ENCODE results near the gene ADRA2C.
"Not testable (repeated sequence)": the region's sequence is repeated elsewhere in the genome, so short reads cannot be mapped to it uniquely, and the experiment has no call there.

The ADRA2C gene

DNA sequence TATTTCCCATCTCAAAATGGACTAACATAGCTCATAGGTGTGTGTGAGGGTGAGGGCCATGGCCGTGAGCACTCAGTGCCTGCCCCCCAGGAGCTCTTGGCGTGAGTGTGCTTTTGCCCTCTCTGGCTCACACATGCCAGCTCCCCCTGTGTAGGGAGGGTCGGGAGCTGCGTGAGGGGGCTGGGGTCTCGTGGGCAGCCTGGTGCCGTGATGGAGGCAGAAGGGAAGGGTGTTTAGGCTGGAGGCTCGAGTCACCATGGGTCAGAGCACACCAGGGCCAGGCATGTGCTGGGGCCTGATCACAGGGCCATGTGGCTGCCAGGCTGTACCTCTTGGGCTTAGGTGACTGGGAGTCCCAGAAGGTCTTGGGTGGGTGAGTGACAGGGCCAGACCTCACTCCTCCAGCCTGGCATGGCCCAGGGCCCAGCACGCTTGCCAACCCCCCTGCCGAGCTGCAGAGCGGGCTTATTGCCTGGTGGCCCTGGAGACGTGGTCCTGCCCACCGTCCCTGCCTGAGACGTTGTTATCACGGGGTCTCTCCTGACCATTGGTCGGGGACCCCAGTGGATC is 44.0 kb downstream of the ADRA2C start:
- TF ChIP-seq, protein P1, sequence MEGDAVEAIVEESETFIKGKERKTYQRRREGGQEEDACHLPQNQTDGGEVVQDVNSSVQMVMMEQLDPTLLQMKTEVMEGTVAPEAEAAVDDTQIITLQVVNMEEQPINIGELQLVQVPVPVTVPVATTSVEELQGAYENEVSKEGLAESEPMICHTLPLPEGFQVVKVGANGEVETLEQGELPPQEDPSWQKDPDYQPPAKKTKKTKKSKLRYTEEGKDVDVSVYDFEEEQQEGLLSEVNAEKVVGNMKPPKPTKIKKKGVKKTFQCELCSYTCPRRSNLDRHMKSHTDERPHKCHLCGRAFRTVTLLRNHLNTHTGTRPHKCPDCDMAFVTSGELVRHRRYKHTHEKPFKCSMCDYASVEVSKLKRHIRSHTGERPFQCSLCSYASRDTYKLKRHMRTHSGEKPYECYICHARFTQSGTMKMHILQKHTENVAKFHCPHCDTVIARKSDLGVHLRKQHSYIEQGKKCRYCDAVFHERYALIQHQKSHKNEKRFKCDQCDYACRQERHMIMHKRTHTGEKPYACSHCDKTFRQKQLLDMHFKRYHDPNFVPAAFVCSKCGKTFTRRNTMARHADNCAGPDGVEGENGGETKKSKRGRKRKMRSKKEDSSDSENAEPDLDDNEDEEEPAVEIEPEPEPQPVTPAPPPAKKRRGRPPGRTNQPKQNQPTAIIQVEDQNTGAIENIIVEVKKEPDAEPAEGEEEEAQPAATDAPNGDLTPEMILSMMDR (IDR thresholded peaks at IDR 0.05; ENCODE audit: low read length, missing control alignments): no peak
- no peak overlapping the region for H3K4me3 ChIP-seq (replicated peaks; ENCODE audit: low read depth, low read length)
- no peak for DNase-seq (ENCODE audit: low read depth)

DNA sequence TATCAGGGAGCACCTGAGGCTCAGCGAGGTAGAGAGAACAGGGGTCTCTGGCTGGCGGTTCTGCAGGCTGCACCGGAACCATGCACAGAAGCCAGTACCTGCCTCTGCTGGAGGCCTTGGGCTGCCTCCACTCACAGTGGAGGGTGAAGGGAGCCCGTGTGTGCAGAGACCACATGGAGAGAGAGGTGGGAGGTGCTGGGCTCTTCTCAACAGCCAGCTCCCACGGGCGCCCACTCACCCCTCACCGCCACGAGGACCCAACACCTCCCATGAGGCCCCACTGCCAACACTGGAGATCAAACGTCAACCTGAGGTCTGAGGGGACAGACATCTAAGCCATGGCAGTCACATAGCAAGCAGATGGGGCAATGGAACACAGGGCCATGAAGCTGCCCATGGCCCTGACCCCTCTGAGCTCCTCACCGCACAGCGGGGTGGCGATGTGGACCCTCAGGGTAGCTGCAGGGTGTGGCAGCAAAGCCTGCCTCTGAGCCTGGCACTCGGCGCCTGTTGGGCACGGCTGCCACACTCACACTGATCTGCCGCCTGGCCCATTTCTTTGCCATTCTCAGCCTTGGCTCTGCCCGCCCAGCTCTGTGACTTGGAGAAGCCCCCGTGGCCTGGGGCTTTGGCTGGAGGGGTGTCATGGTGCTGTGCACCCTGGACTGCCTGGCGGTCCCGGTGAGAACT is 44.8 kb downstream of the ADRA2C start:
- TF ChIP-seq, protein P1 (IDR thresholded peaks at IDR 0.05; ENCODE audit: low read length, missing control alignments): no peak
- DNase-seq (ENCODE audit: low read depth): no peak

DNA sequence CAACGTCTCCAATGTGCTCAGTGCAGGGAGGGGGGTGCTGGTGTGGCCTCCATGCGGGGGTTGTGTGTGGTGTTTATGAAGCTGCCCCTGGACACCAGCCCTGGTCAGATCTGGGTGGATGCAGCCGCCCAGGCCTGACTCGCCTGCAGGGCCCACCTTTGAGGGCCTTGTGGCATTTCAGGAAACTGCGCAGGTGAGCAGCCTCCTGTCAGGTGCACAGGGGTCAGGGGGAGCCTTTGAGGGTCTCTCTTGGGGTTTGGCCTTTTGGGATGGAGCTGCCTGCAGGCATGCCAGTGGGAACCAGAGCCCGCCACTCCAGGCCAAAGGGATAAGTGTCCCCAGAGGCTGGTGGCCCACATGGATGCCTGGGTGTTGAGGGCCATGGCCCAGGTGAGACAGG is 45.4 kb downstream of the ADRA2C start:
- no peak overlapping the region for H3K4me3 ChIP-seq (replicated peaks; ENCODE audit: low read depth, low read length)
- DNase-seq (ENCODE audit: low read depth): no peak
- TF ChIP-seq, protein P1 (IDR thresholded peaks at IDR 0.05; ENCODE audit: low read length, missing control alignments): no peak

More for the DNA sequence above, 44.8 kb downstream of the ADRA2C start:
- H3K4me3 ChIP-seq (replicated peaks; ENCODE audit: low read depth, low read length): no peak overlapping the region

DNA sequence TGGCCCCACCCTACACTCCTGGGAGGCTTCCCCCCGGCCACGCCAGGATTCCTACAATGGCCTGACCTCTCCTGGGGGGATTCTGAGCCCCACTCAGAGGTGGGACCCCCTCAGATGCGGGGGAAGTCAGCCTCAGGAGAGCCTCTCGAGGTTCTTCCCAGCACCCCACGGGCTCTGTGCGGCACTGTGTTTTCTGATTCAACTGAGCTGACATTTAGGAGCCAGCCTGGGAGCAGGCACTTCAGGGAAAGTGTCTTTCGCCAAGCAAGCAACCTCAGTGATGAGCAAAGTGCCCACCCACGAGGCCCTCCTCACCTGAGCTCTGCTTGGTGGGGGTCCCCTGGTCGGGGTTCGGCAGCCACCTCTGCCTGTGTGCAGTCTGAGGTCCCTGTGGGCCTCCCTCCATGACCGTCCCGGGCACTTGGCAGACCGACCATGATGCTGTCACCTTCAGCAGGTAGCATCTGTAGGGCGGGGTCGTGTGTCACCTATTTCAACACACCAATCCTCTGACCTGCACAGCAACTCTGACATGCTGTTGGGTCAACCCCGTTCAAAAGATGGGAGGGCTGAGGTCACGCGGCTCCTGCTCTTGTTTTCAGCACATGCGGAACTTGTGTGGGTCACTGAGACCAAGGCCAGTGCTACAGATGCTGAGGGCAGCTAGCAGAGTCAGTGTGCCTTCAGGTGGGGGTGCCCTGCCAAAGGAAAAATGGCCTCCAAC is 46.2 kb downstream of the ADRA2C start:
- no peak for DNase-seq (ENCODE audit: low read depth)
- TF ChIP-seq, protein P1 (IDR thresholded peaks at IDR 0.05; ENCODE audit: low read length, missing control alignments): no peak
- H3K4me3 ChIP-seq (replicated peaks; ENCODE audit: low read depth, low read length): no peak overlapping the region

DNA sequence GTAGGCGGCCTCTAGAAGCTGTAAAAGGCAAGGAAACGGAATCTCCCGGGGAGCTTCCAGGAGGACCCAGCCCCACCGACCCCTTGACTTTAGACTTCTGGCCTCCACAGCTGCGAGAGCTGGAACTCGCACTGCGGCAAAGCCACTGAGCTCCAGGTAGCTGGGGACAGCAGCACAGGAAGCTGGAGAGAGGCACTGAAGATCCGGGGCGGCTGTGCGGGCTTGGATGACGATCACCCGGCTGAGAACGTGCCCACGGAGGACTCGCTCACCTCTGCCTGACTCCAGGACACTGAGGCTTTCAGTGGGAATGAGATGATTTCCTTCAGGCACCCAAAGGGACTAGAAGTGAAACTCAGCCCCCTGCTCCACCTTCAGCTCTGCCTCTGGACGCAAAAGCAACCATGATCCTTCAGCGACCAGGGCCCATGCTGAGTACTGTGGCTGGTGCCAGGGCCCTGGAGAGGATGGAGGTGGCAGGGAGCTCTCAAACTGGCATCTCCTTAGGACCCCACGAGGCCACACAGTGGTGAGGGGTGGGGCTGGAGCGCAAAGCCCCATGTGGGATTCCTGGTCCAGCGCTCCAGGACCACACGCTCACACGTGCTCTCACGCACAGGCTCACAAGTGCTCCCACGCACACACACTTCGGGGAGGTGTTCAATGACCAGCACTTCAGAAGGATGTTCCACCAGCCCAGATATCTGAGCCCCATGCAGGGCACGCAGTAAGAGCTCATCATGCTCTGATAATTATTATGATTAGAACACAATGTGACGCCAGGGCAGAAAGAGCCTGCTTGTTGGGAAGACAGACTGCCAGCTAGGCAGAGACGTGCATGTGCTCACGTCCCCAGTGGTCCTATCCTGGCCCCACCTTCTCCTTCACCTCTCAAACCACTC is 47.2 kb downstream of the ADRA2C start:
- no peak for DNase-seq (ENCODE audit: low read depth)
- TF ChIP-seq, protein P1 (IDR thresholded peaks at IDR 0.05; ENCODE audit: low read length, missing control alignments): no peak
- no peak overlapping the region for H3K4me3 ChIP-seq (replicated peaks; ENCODE audit: low read depth, low read length)

DNA sequence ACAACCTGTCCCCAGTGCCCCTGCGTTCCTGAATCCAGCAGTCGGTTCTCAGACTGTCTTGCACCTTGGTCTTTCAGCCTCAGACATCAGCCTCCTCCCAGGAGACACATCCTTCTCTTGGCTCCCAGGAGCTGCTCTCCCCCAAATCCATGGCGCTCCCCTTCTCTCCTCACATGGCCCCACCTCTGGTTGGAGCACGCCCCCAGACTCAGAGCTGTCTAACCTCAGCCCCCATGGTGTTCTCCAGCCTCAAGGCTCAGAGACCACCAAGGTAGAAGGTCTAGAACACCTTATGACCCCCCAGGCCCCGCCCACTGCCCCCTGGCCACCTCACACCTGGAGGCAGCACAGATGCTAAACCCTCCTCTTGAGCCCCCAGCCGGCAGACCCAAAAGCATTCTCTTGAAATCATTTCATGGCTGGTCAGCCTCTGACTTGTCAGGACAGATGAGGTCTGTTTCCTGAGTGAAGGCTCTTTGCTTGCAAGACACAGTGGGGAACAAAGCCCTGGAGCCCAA is 47.9 kb downstream of the ADRA2C start:
- no peak for DNase-seq (ENCODE audit: low read depth)
- H3K4me3 ChIP-seq (replicated peaks; ENCODE audit: low read depth, low read length): no peak overlapping the region
- TF ChIP-seq, protein P1 (IDR thresholded peaks at IDR 0.05; ENCODE audit: low read length, missing control alignments): no peak

DNA sequence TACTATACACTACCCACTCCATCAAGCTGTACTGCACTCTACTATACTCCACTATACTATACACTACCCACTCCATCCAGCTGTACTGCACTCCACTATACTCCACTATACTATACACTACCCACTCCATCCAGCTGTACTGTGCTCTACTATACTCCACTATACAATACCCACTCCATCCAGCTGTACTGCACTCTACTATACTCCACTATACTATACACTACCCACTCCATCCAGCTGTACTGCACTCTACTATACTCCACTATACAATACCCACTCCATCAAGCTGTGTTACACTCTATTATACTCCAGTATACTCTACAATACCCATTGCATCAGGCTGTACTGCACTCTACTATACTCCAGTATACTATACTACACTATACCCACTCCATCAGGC is 48.7 kb downstream of the ADRA2C start:
- DNase-seq (ENCODE audit: low read depth); H3K4me3 ChIP-seq (replicated peaks; ENCODE audit: low read depth, low read length): not testable (repeated sequence)
